Upper lobe of left lung (tissue), 4 donors: ENCODE measurements around the gene RAB24.

Experiments
- POLR2AphosphoS5 ChIP-seq, 2 donors: sonication (generic); formaldehyde crosslinking; IDR thresholded peaks; one replicate each; pipeline ENCODE4 v1.5.1; 2017; ENCODE audit warnings: antibody characterized with exemption in 2 of 2
- TF ChIP-seq, protein P1 (sequence below), 6 experiments: fragments of 450-650 bp in 4 of 6; fragments of 200-600 bp in 2 of 6; sonication (generic) in 2 of 6; IDR thresholded peaks; one replicate each; pipeline ENCODE4 v1.5.1; 2016 to 2019; ENCODE audit warnings: antibody characterized with exemption in 6 of 6

DNA sequence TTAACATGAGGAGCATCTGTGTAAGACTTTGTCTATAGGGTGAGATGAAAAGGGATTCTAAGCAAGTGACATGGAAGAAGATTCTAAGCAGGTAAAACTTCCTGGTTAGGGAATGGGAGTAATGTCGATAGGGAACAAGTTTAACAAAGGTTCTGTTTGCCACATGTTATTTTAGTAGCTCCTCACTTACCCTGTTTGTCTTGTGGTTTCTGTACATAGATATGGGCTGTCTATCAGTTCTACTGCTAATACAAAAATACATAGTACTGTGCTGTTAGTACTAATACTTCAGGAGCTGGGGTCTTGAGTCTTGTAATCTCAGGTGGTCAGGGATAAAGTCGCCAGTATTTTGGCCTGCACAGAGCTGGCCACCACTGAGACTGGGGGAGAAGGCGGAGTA, 32.9 kb downstream of the RAB24 start:
- TF ChIP-seq, protein P1, sequence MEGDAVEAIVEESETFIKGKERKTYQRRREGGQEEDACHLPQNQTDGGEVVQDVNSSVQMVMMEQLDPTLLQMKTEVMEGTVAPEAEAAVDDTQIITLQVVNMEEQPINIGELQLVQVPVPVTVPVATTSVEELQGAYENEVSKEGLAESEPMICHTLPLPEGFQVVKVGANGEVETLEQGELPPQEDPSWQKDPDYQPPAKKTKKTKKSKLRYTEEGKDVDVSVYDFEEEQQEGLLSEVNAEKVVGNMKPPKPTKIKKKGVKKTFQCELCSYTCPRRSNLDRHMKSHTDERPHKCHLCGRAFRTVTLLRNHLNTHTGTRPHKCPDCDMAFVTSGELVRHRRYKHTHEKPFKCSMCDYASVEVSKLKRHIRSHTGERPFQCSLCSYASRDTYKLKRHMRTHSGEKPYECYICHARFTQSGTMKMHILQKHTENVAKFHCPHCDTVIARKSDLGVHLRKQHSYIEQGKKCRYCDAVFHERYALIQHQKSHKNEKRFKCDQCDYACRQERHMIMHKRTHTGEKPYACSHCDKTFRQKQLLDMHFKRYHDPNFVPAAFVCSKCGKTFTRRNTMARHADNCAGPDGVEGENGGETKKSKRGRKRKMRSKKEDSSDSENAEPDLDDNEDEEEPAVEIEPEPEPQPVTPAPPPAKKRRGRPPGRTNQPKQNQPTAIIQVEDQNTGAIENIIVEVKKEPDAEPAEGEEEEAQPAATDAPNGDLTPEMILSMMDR (IDR thresholded peaks at IDR 0.05): no peak
- no peak for TF ChIP-seq POLR2AphosphoS5 (IDR thresholded peaks at IDR 0.05)
